Endodermal cell (in vitro differentiated cells): ENCODE results near the gene CDC123. TPM values are rescaled to one million over a fixed set of nuclear protein-coding genes. Genes with fewer than 3 reads are reported as not detected.

ENCODE experiments used
- DNase-seq: peaks from one replicate; pipeline ENCODE4 v3.0.0-alpha.2; 2017
- H3K27ac ChIP-seq: 2 replicates; pipeline ENCODE4 v1.5.1; 2013; ENCODE audit warnings: mild to moderate bottlenecking, low read depth, low read length, moderate library complexity
- H3K27me3 ChIP-seq: 2 replicates; pipeline ENCODE4 v1.6.1; 2013; ENCODE audit warnings: mild to moderate bottlenecking, low read length, moderate library complexity; ENCODE audit not compliant: insufficient read depth, control insufficient read depth, poor library complexity, severe bottlenecking
- H3K36me3 ChIP-seq: 2 replicates; pipeline ENCODE4 v1.7.0; 2013; ENCODE audit warnings: mild to moderate bottlenecking, low read length, moderate library complexity; ENCODE audit not compliant: control insufficient read depth, insufficient read depth
- H3K4me1 ChIP-seq: one replicate; pipeline ENCODE4 v1.7.0; 2013; ENCODE audit warnings: low read length; ENCODE audit not compliant: control insufficient read depth, insufficient read depth
- H3K4me3 ChIP-seq: 2 replicates; pipeline ENCODE4 v1.5.1; 2013; ENCODE audit warnings: mild to moderate bottlenecking, low read length, moderate library complexity
- H3K9ac ChIP-seq: 2 replicates; pipeline ENCODE4 v1.6.1; 2013; ENCODE audit warnings: mild to moderate bottlenecking, low read length, moderate library complexity; ENCODE audit not compliant: poor library complexity, severe bottlenecking; ENCODE audit errors: extremely low read depth
- H3K9me3 ChIP-seq: 2 replicates; pipeline ENCODE4 v1.6.1; 2013; ENCODE audit warnings: mild to moderate bottlenecking, low read length, moderate library complexity; ENCODE audit not compliant: control insufficient read depth
- H3K27ac Mint-ChIP-seq: 2 replicates; pipeline ENCODE4 v1.8.0; 2020; ENCODE audit warnings: mixed read lengths
- H3K27me3 Mint-ChIP-seq: 2 replicates; pipeline ENCODE4 v1.8.0; 2021; ENCODE audit warnings: mild to moderate bottlenecking, mixed read lengths; ENCODE audit not compliant: insufficient read depth
- H3K36me3 Mint-ChIP-seq: 2 replicates; pipeline ENCODE4 v1.8.0; 2020; ENCODE audit warnings: low read depth, mixed read lengths
- H3K4me1 Mint-ChIP-seq: 2 replicates; pipeline ENCODE4 v1.8.0; 2020; ENCODE audit warnings: mixed read lengths
- H3K4me3 Mint-ChIP-seq: 2 replicates; pipeline ENCODE4 v1.8.0; 2020; ENCODE audit warnings: mild to moderate bottlenecking, moderate library complexity, mixed read lengths
- H3K9me3 Mint-ChIP-seq: 2 replicates; pipeline ENCODE4 v1.8.0; 2020; ENCODE audit warnings: mild to moderate bottlenecking, mixed read lengths
- WGBS, 2 experiments: methylation state at CpG; one replicate each; pipeline versions ENCODE4 v1.1.5 to v1.1.7; 2013; ENCODE audit warnings: missing lambda C conversion rate in 2 of 2, mixed read lengths in 1 of 2; ENCODE audit not compliant: insufficient coverage in 1 of 2, insufficient read length in 1 of 2; 5-methylcytosine and 5-hydroxymethylcytosine counted together
- total RNA-seq, 2 donors: library from RNA; stranded (reverse); fragmentation: NEBNext Ultra II Directional in 1 of 2; extraction: Animal tissue kit (Norgen Biotek cat#: 25700) in 1 of 2; gene quantifications; 2 replicates in 1 of 2; 3 replicates in 1 of 2; pipeline ENCODE4 v1.2.1, GENCODE V29; 2021
- TF ChIP-seq, protein P1 (sequence below): fragments of 200-600 bp; sonication (generic); conservative IDR thresholded peaks from 2 replicates; pipeline ENCODE4 v1.5.0; 2021; ENCODE audit warnings: antibody characterized with exemption, mild to moderate bottlenecking

The CDC123 gene
- total RNA-seq, 2 donors from 2014 or later: 104 to 123 TPM

GRCh38 chr10:12200850-12201249, 4.9 kb downstream of the CDC123 start:
- 96 to 98% methylated on average over 5 of the region's 5 CpGs for WGBS, 2 experiments
- no peak overlapping the region for H3K4me3 Mint-ChIP-seq

GRCh38 chr10:12201543-12201942, 5.6 kb downstream of the CDC123 start:
- Mint-ChIP-seq H3K4me3 (no peak overlapping the region), H3K36me3 (peaks cover 53% of the 10 kb centered on the region), H3K27ac (no peak overlapping the region), H3K27me3 (no peaks in the 10 kb centered on the region), H3K4me1 (peaks cover 4% of the 10 kb centered on the region), H3K9me3 (no peaks in the 10 kb centered on the region)
- Histone ChIP-seq H3K36me3 (peaks cover 56% of the 10 kb centered on the region), H3K27me3 (no peaks in the 10 kb centered on the region), H3K27ac (no peak overlapping the region), H3K4me1 (no peaks in the 10 kb centered on the region), H3K9ac (no peak overlapping the region), H3K9me3 (no peaks in the 10 kb centered on the region), H3K4me3 (no peak overlapping the region)
- no peak for DNase-seq
- 93 to 94% methylated on average over 3 of the region's 3 CpGs for WGBS, 2 experiments
- TF ChIP-seq, protein P1, sequence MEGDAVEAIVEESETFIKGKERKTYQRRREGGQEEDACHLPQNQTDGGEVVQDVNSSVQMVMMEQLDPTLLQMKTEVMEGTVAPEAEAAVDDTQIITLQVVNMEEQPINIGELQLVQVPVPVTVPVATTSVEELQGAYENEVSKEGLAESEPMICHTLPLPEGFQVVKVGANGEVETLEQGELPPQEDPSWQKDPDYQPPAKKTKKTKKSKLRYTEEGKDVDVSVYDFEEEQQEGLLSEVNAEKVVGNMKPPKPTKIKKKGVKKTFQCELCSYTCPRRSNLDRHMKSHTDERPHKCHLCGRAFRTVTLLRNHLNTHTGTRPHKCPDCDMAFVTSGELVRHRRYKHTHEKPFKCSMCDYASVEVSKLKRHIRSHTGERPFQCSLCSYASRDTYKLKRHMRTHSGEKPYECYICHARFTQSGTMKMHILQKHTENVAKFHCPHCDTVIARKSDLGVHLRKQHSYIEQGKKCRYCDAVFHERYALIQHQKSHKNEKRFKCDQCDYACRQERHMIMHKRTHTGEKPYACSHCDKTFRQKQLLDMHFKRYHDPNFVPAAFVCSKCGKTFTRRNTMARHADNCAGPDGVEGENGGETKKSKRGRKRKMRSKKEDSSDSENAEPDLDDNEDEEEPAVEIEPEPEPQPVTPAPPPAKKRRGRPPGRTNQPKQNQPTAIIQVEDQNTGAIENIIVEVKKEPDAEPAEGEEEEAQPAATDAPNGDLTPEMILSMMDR: no peak

More at GRCh38 chr10:12200850-12201249, 4.9 kb downstream of the CDC123 start:
- H3K27ac Mint-ChIP-seq: no peak overlapping the region
- Histone ChIP-seq H3K27me3 (no peaks in the 10 kb centered on the region), H3K4me3 (no peak overlapping the region), H3K4me1 (no peaks in the 10 kb centered on the region), H3K27ac (no peak overlapping the region), H3K9ac (no peak overlapping the region), H3K9me3 (no peaks in the 10 kb centered on the region), H3K36me3 (peaks cover 56% of the 10 kb centered on the region)
- no peaks in the 10 kb centered on the region for H3K9me3 Mint-ChIP-seq
- TF ChIP-seq, protein P1: no peak
- peaks cover 6% of the 10 kb centered on the region for H3K4me1 Mint-ChIP-seq
- DNase-seq: no peak
- H3K27me3 Mint-ChIP-seq: no peaks in the 10 kb centered on the region
- H3K36me3 Mint-ChIP-seq: peaks cover 46% of the 10 kb centered on the region

DNA sequence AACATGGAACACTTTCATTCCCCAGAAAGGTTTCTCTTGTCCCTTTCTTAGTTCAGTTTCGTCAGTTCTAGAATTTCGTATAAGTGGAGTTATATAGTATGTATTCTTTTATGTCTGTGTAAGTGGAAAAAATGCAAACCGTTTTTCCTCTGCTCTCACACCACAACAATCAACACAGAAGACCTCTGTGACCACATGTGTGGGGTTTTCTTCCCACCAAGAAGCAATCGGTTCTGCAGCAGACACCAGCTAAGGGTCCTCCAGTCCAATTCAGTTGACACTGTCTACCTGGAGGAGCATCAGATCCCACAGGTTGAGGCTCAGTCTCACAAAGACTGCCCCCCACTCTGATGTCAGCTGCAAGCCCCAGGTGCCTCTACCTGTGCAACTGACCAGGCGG, 6.2 kb downstream of the CDC123 start:
- 80 to 90% methylated on average over 1 to 4 of the region's 5 CpGs for whole genome bisulfite sequencing, 2 experiments
- Mint-ChIP-seq H3K27me3 (no peaks in the 10 kb centered on the region), H3K4me3 (no peak overlapping the region), H3K36me3 (peaks cover 58% of the 10 kb centered on the region), H3K4me1 (no peaks in the 10 kb centered on the region), H3K9me3 (no peaks in the 10 kb centered on the region), H3K27ac (no peak overlapping the region)
- DNase-seq: no peak
- Histone ChIP-seq H3K9me3 (no peaks in the 10 kb centered on the region), H3K36me3 (peaks cover 60% of the 10 kb centered on the region), H3K4me3 (no peak overlapping the region), H3K4me1 (no peaks in the 10 kb centered on the region), H3K9ac (no peak overlapping the region), H3K27me3 (no peaks in the 10 kb centered on the region), H3K27ac (no peak overlapping the region)
- TF ChIP-seq, protein P1: no peak
